ENCODE data around the gene DLGAP4. TPM values are rescaled to one million over a fixed set of nuclear protein-coding genes. Genes with fewer than 3 reads are reported as not detected.

The DLGAP4 gene
- total and polyA plus RNA-seq, 9 of the 15 experiments (the other 6 are each of a cell fraction or from before 2014, with no cell fraction given) = 0.31 to 34.1 (median 4.5) TPM

- FAIRE-seq (no peak), ATAC-seq (no peak), DNase-seq (ENCODE audit: extremely low read depth in 1 of 4, low spot score in 3 of 4) (no peak)
- Histone ChIP-seq H3K27me3 (ENCODE audit: control insufficient read depth in 2 of 2, insufficient read depth in 2 of 2, low read length in 2 of 2) (peaks cover 0 to 43% of the 10 kb centered on the region in 2 experiments; a peak in 2 of 5 replicates), H3K9me1 (ENCODE audit: control insufficient read depth, insufficient read depth, low read length) (no peaks in the 10 kb centered on the region), H3K4me3 (no peak overlapping the region), H3K4me1 (replicated peaks in 1 of 2; ENCODE audit: control insufficient read depth in 2 of 2, insufficient read depth in 2 of 2, low read length in 2 of 2) (peaks cover 5 to 18% of the 10 kb centered on the region in 2 experiments; a peak in 3 of 5 replicates), H3K9me3 (replicated peaks; ENCODE audit: control insufficient read depth, insufficient read depth, low read depth, low read length) (no peaks in the 10 kb centered on the region), H3K4me2 (ENCODE audit: insufficient read depth, low read length) (no peak overlapping the region), H4K20me1 (replicated peaks; ENCODE audit: control insufficient read depth, insufficient read depth, low read length) (peaks cover 11% of the 10 kb centered on the region), H2AFZ (ENCODE audit: low read depth, low read length) (no peak overlapping the region), H3K79me2 (ENCODE audit: control insufficient read depth, insufficient read depth, low read length) (no peaks in the 10 kb centered on the region; the same call in 2 of the 3 replicates), H3K9ac (ENCODE audit: insufficient read depth in 1 of 2, low read depth in 2 of 2, low read length in 2 of 2) (no peak overlapping the region), H3K27ac (ENCODE audit: extremely low read depth, low read depth, low read length) (no peak overlapping the region), H3K36me3 (ENCODE audit: control insufficient read depth, insufficient read depth, low read length) (no peaks in the 10 kb centered on the region)
- in situ Hi-C loops (cut with MboI) (loop anchor here (25.0 kb wide), 2 partner anchors 227 to 452 kb away; no protein-coding TSS in a partner anchor), intact Hi-C loops (cut with micrococcal nuclease) (loop anchor here (1.0 to 10.0 kb wide), 5 partner anchors 53 to 442 kb away; partner anchors contain the start of gene MYL9)
- BruUV-seq (replicated peaks) = no TSS peak
- WGBS (ENCODE audit: insufficient coverage, low coverage, missing lambda C conversion rate) = 0% methylated on average over 6 of the region's 7 CpGs
- ChIA-PET CTCF (ENCODE audit: low intra/inter-chr PET ratio) (interaction anchor here (0.6 to 1.4 kb wide), 8 partner anchors 53 to 1342 kb away, joined by 3 to 8 read pairs (median 4); no protein-coding TSS in a partner anchor), POLR2A (interaction anchor here (0.7 to 0.9 kb wide), 3 partner anchors 9 to 25 kb away, joined by 3 read pairs; no protein-coding TSS in a partner anchor)
- TF ChIP-seq GATAD2A (IDR thresholded peaks at IDR 0.05) (no peak), TFAP4 (CRISPR knock-in tag; IDR thresholded peaks at IDR 0.05; ENCODE audit: borderline replicate concordance) (0 out of 2 replicates have a peak, but pooled peaks have one; percentile 27), ZNF79 (CRISPR knock-in tag; IDR thresholded peaks at IDR 0.05; ENCODE audit: low read depth) (no peak), KAT8 (IDR thresholded peaks at IDR 0.05; ENCODE audit: low read depth) (no peak), GATAD2B (IDR thresholded peaks at IDR 0.05; ENCODE audit: borderline replicate concordance) (no peak), PATZ1 (CRISPR knock-in tag; IDR thresholded peaks at IDR 0.05; ENCODE audit: borderline replicate concordance) (no peak), ZNF444 (CRISPR knock-in tag; IDR thresholded peaks at IDR 0.05) (no peak), SUPT5H (IDR thresholded peaks at IDR 0.05) (no peak)
- TF ChIP-seq, protein P1, sequence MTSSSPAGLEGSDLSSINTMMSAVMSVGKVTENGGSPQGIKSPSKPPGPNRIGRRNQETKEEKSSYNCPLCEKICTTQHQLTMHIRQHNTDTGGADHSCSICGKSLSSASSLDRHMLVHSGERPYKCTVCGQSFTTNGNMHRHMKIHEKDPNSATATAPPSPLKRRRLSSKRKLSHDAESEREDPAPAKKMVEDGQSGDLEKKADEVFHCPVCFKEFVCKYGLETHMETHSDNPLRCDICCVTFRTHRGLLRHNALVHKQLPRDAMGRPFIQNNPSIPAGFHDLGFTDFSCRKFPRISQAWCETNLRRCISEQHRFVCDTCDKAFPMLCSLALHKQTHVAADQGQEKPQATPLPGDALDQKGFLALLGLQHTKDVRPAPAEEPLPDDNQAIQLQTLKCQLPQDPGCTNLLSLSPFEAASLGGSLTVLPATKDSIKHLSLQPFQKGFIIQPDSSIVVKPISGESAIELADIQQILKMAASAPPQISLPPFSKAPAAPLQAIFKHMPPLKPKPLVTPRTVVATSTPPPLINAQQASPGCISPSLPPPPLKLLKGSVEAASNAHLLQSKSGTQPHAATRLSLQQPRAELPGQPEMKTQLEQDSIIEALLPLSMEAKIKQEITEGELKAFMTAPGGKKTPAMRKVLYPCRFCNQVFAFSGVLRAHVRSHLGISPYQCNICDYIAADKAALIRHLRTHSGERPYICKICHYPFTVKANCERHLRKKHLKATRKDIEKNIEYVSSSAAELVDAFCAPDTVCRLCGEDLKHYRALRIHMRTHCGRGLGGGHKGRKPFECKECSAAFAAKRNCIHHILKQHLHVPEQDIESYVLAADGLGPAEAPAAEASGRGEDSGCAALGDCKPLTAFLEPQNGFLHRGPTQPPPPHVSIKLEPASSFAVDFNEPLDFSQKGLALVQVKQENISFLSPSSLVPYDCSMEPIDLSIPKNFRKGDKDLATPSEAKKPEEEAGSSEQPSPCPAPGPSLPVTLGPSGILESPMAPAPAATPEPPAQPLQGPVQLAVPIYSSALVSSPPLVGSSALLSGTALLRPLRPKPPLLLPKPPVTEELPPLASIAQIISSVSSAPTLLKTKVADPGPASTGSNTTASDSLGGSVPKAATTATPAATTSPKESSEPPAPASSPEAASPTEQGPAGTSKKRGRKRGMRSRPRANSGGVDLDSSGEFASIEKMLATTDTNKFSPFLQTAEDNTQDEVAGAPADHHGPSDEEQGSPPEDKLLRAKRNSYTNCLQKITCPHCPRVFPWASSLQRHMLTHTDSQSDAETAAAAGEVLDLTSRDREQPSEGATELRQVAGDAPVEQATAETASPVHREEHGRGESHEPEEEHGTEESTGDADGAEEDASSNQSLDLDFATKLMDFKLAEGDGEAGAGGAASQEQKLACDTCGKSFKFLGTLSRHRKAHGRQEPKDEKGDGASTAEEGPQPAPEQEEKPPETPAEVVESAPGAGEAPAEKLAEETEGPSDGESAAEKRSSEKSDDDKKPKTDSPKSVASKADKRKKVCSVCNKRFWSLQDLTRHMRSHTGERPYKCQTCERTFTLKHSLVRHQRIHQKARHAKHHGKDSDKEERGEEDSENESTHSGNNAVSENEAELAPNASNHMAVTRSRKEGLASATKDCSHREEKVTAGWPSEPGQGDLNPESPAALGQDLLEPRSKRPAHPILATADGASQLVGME (CRISPR knock-in tag; IDR thresholded peaks at IDR 0.05) = 0 out of 2 replicates have a peak, but pooled peaks have one; percentile 57
- TF ChIP-seq, protein P2, sequence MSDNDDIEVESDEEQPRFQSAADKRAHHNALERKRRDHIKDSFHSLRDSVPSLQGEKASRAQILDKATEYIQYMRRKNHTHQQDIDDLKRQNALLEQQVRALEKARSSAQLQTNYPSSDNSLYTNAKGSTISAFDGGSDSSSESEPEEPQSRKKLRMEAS (CRISPR knock-in tag; IDR thresholded peaks at IDR 0.05) = no peak
Measured at GRCh38 chr20:36439731-36440072, 133.6 kb downstream of the DLGAP4 start.

Data from K562 (cell line).